Measurements from ENCODE around the gene SLC25A5. TPM values are rescaled to one million over a fixed set of nuclear protein-coding genes. Genes with fewer than 3 reads are reported as not detected.
"Not testable (repeated sequence)": the region's sequence is repeated elsewhere in the genome, so short reads cannot be mapped to it uniquely, and the experiment has no call there.

SLC25A5 gene
- total and polyA plus RNA-seq, 10 of the 15 experiments (the other 5 are each of a cell fraction or from before 2014, with no cell fraction given) = 361 to 3,863 (median 618) TPM

DNA sequence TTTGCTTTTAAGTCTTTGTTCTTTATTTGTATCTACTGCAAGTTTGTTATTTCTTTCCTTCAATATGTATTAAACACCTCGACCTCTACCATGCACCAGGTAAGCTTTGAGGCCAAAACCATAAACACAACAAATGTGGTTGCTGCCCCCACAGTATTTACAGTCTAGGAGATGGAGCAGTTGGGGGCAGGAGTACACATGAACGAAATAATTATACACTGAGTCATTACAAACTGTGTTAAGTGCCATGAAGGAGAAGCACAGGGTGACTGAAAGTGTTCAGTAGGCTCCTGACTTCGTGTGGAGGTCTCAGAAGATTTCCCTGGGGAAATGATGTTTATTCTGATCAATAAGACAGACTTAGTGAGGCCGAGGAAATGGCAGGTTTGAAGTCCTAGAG, 38.8 kb upstream of the SLC25A5 start:
- peaks cover 13% of the 10 kb centered on the region for H3K4me1 ChIP-seq (ENCODE audit: control insufficient read depth, insufficient read depth, low read length)
- H3K36me3 ChIP-seq (ENCODE audit: control insufficient read depth in 2 of 2, insufficient read depth in 2 of 2, low read length in 1 of 2) = no peaks in the 10 kb centered on the region; a peak in 1 of 4 replicates
- 2% methylated on average over 3 of the region's 4 CpGs for WGBS (ENCODE audit: insufficient coverage, insufficient replicate concordance, low lambda C conversion rate, missing lambda C conversion rate)
- TF ChIP-seq, protein P1, sequence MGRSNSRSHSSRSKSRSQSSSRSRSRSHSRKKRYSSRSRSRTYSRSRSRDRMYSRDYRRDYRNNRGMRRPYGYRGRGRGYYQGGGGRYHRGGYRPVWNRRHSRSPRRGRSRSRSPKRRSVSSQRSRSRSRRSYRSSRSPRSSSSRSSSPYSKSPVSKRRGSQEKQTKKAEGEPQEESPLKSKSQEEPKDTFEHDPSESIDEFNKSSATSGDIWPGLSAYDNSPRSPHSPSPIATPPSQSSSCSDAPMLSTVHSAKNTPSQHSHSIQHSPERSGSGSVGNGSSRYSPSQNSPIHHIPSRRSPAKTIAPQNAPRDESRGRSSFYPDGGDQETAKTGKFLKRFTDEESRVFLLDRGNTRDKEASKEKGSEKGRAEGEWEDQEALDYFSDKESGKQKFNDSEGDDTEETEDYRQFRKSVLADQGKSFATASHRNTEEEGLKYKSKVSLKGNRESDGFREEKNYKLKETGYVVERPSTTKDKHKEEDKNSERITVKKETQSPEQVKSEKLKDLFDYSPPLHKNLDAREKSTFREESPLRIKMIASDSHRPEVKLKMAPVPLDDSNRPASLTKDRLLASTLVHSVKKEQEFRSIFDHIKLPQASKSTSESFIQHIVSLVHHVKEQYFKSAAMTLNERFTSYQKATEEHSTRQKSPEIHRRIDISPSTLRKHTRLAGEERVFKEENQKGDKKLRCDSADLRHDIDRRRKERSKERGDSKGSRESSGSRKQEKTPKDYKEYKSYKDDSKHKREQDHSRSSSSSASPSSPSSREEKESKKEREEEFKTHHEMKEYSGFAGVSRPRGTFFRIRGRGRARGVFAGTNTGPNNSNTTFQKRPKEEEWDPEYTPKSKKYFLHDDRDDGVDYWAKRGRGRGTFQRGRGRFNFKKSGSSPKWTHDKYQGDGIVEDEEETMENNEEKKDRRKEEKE (IDR thresholded peaks at IDR 0.05) = no peak
- no peak for TF ChIP-seq SPI1 (IDR thresholded peaks at IDR 0.05; ENCODE audit: borderline replicate concordance, insufficient read depth, low read depth, low read length)
- ChIA-PET SMC1A (ENCODE audit: uncharacterized antibody, unreplicated experiment) (interaction anchor here (0.6 kb wide), 1 partner anchor 319 kb away, joined by 3 read pairs; no protein-coding TSS in a partner anchor), CTCF (no interaction called here), POLR2A (interaction anchor here (0.7 kb wide), 1 partner anchor 125 kb away, joined by 3 read pairs; no protein-coding TSS in a partner anchor), RAD21 (ENCODE audit: unreplicated experiment) (no interaction called here)
- in situ Hi-C loops (cut with MboI) = no loop called here
- no peaks in the 10 kb centered on the region for H3K79me2 ChIP-seq (ENCODE audit: control insufficient read depth, insufficient read depth, low read length)
- FAIRE-seq (no peak), DNase-seq (ENCODE audit: low read depth, low spot score) (no peak), ATAC-seq (no peak)
- BruUV-seq (replicated peaks) = no TSS peak
- no peak overlapping the region for H3K4me3 ChIP-seq
- intact Hi-C loops (cut with micrococcal nuclease; ENCODE audit: unreplicated experiment) = no loop called here
- H3K27me3 ChIP-seq (replicated peaks in 1 of 2; ENCODE audit: control insufficient read depth in 2 of 2, insufficient read depth in 2 of 2, low read length in 1 of 2) = no peaks in the 10 kb centered on the region
- no peak overlapping the region for H3K27ac ChIP-seq (ENCODE audit: control insufficient read depth, insufficient read depth)
- no peak overlapping the region for H3K9ac ChIP-seq (ENCODE audit: control insufficient read depth, insufficient read depth, low read length)
- H3K9me3 ChIP-seq (replicated peaks; ENCODE audit: control insufficient read depth, insufficient read depth, low read length) = no peaks in the 10 kb centered on the region
- no peaks in the 10 kb centered on the region; the same call in 1 of the 2 replicates for H4K20me1 ChIP-seq (ENCODE audit: control insufficient read depth, insufficient read depth)
- no peak overlapping the region for H2AFZ ChIP-seq (ENCODE audit: control insufficient read depth, low read depth, low read length)
- no peak overlapping the region for H3K4me2 ChIP-seq (ENCODE audit: control insufficient read depth, insufficient read depth)

DNA sequence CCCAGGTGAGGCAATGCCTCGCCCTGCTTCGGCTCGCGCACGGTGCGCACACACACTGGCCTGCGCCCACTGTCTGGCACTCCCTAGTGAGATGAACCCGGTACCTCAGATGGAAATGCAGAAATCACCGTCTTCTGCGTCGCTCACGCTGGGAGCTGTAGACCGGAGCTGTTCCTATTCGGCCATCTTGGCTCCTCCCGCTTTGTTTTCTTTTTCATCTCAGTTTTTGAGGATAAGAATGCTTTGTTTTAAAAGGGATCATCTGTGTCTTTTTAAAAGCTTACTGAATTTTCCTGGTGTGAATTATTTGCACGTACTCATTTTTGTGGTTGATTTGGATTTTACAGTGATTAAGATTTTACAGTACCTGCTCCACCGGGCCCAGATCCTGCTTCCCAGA, 26.9 kb upstream of the SLC25A5 start:
- H3K4me1 ChIP-seq (ENCODE audit: control insufficient read depth, insufficient read depth, low read length); H3K4me2 ChIP-seq (ENCODE audit: control insufficient read depth, insufficient read depth); ATAC-seq; H3K4me3 ChIP-seq; RAD21 ChIA-PET (ENCODE audit: unreplicated experiment); H3K27me3 ChIP-seq (replicated peaks in 1 of 2; ENCODE audit: control insufficient read depth in 2 of 2, insufficient read depth in 2 of 2, low read length in 1 of 2); intact Hi-C loops (cut with micrococcal nuclease; ENCODE audit: unreplicated experiment); SMC1A ChIA-PET (ENCODE audit: uncharacterized antibody, unreplicated experiment); H3K9ac ChIP-seq (ENCODE audit: control insufficient read depth, insufficient read depth, low read length); FAIRE-seq; in situ Hi-C loops (cut with MboI); H4K20me1 ChIP-seq (ENCODE audit: control insufficient read depth, insufficient read depth); POLR2A ChIA-PET; H2AFZ ChIP-seq (ENCODE audit: control insufficient read depth, low read depth, low read length); H3K36me3 ChIP-seq (ENCODE audit: control insufficient read depth in 2 of 2, insufficient read depth in 2 of 2, low read length in 1 of 2); H3K9me3 ChIP-seq (replicated peaks; ENCODE audit: control insufficient read depth, insufficient read depth, low read length); BruUV-seq (replicated peaks); H3K79me2 ChIP-seq (ENCODE audit: control insufficient read depth, insufficient read depth, low read length); H3K27ac ChIP-seq (ENCODE audit: control insufficient read depth, insufficient read depth); DNase-seq (ENCODE audit: low read depth, low spot score): not testable (repeated sequence)
- 76% methylated on average over 9 of the region's 17 CpGs for WGBS (ENCODE audit: insufficient coverage, insufficient replicate concordance, low lambda C conversion rate, missing lambda C conversion rate)
- CTCF ChIA-PET = interaction anchor here (0.6 kb wide), 1 partner anchor 373 kb away, joined by 3 read pairs; no protein-coding TSS in a partner anchor
